AG09309 (cell line): ENCODE results near the gene DDX4.
"Not testable (repeated sequence)": the region's sequence is repeated elsewhere in the genome, so short reads cannot be mapped to it uniquely, and the experiment has no call there.

ENCODE experiments used
- DNase-seq: peaks from one replicate; pipeline ENCODE4 v3.0.0-alpha.2; 2010; ENCODE audit warnings: low read depth
- H3K4me3 ChIP-seq: 2 replicates; pipeline ENCODE4 v1.5.1; 2011; ENCODE audit warnings: mild to moderate bottlenecking, low read depth, low read length, moderate library complexity; ENCODE audit not compliant: control insufficient read depth
- TF ChIP-seq, protein P1 (sequence below): IDR thresholded peaks from 2 replicates; pipeline ENCODE4 v1.5.1; 2011; ENCODE audit warnings: mild to moderate bottlenecking, low read depth, low read length, inconsistent platforms; ENCODE audit not compliant: insufficient read depth, control insufficient read depth; ENCODE audit errors: missing control alignments

The DDX4 gene

DNA sequence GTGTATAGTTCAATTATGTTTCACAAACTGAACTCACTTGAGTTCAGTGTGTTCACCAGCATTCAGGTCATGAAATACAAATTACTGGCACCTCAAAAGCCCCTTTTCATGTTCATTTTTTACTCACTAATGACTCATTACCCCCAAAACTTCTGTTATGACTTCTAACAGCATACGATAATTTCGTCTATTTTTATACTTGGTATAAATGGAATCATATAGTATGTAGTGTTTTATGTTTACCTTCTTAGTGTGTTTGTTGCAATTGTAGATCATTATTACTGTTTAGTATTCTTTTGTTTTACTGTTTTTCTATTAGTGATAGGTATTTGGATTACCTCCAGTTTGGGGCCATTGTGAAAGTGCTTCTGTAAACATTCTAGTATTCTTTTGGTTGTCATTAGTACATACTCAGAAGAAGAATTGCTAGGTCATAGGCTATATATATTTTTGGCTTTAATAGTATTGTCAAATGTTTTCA is 33.4 kb downstream of the DDX4 start:
- no peak overlapping the region for H3K4me3 ChIP-seq
- TF ChIP-seq, protein P1, sequence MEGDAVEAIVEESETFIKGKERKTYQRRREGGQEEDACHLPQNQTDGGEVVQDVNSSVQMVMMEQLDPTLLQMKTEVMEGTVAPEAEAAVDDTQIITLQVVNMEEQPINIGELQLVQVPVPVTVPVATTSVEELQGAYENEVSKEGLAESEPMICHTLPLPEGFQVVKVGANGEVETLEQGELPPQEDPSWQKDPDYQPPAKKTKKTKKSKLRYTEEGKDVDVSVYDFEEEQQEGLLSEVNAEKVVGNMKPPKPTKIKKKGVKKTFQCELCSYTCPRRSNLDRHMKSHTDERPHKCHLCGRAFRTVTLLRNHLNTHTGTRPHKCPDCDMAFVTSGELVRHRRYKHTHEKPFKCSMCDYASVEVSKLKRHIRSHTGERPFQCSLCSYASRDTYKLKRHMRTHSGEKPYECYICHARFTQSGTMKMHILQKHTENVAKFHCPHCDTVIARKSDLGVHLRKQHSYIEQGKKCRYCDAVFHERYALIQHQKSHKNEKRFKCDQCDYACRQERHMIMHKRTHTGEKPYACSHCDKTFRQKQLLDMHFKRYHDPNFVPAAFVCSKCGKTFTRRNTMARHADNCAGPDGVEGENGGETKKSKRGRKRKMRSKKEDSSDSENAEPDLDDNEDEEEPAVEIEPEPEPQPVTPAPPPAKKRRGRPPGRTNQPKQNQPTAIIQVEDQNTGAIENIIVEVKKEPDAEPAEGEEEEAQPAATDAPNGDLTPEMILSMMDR, result no peak
- no peak for DNase-seq

DNA sequence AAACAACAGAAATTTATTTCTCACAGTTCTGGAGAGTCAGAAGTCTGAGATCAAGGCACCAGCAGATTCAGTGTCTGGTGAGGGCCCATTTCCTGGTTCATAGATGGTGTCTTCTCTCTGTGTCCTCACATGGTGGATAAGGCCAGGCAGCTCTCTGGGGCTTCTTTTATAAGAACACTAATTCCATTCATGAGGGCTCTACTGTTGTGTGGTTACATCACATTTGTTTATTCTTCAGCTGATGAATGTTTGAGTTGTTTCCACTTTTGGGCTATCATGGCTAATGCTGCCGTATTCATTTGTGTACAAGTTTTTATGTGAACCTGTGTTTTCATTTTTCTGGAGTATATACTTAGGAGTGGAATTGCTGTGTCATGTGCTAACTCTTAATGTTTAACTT is 35.2 kb downstream of the DDX4 start:
- TF ChIP-seq, protein P1, result no peak
- DNase-seq, result no peak
- H3K4me3 ChIP-seq, result no peak overlapping the region

GRCh38 chr5:55777332-55777731 is 39.5 kb downstream of the DDX4 start:
- no peak for DNase-seq
- TF ChIP-seq, protein P1, result no peak
- no peak overlapping the region for H3K4me3 ChIP-seq

DNA sequence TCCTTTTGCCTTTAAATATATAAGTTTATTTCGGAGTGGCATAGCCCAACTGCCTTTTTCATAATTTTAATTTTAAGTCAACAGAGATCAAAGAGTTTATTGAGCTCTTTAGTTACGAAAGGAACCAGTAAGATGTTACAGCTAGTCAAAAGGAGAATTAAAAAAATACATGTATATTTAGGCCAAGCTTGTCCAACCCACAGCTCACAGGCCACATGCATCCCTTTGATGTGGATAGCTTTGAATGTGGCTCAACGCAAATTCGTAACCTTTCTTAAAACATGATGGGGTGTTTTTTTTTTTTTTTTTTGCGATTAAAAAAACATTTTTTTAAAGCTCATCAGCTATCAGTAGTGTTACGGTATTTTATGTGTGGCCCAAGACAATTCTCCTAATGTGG is 63.1 kb downstream of the DDX4 start:
- TF ChIP-seq, protein P1, result no peak
- no peak for DNase-seq
- H3K4me3 ChIP-seq, result no peak overlapping the region

DNA sequence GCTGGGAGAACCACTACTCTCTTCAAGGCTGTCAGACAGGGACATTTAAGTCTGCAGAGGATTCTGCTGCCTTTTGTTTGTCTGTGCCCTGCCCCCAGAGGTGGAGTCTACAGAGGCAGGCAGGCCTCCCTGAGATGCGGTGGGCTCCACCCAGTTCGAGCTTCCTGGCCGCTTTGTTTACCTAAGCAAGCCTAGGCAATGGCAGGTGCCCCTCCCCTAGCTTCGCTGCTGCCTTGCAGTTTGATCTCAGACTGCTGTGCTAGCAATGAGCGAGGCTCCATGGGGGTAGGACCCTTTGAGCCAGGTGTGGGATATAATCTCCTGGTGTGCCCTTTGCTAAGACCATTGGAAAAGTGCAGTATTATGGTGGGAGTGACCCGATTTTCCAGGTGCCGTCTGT is 71.0 kb downstream of the DDX4 start:
- not testable (repeated sequence) for DNase-seq, H3K4me3 ChIP-seq

GRCh38 chr5:55815939-55816338 is 78.1 kb downstream of the DDX4 start:
- not testable (repeated sequence) for DNase-seq

DNA sequence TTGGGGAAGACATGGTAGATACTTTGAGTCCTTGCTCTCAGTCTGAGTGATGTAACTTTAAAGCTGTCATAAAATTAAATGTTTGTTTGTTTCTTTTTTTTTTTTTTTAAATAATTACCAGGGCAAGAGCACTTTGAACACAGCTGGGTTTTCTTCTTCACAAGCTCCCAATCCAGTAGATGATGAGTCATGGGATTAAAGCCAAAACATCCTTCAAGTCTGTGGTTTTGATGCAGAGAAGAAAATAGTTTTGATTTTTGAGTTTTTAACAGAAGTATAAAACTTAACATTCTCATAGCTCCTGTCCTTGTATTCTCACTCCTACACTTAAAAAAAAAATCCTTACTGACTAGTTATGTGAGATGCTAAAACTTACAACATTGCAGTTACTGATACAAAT is 78.5 kb downstream of the DDX4 start:
- DNase-seq, result peak; percentile 58
- TF ChIP-seq, protein P1, result no peak
- H3K4me3 ChIP-seq, result no peak overlapping the region

More at GRCh38 chr5:55815939-55816338, 78.1 kb downstream of the DDX4 start:
- H3K4me3 ChIP-seq, result not testable (repeated sequence)

- no peak for DNase-seq
- TF ChIP-seq, protein P1, result no peak
- no peak overlapping the region for H3K4me3 ChIP-seq
Measured at GRCh38 chr5:55817030-55817429, 79.2 kb downstream of the DDX4 start.
